NCI-H1417 treated with DMSO at 0.1 percent for 48 hours (cell line): ENCODE data around the gene SLC25A18.
"Not testable (repeated sequence)": the region's sequence is repeated elsewhere in the genome, so short reads cannot be mapped to it uniquely, and the experiment has no call there.

Source experiments
- DNase-seq: peaks from one replicate; lab custom pipeline; 2025; lab: John Stamatoyannopoulos, UW

SLC25A18 gene

GRCh38 chr22:17562906-17563870 lies at the start of gene SLC25A18:
Gene SLC25A18 (plus strand): TSS chr22:17563498. CDS start chr22:17579945, 16,447 bp downstream.
- no peak for DNase-seq

DNA sequence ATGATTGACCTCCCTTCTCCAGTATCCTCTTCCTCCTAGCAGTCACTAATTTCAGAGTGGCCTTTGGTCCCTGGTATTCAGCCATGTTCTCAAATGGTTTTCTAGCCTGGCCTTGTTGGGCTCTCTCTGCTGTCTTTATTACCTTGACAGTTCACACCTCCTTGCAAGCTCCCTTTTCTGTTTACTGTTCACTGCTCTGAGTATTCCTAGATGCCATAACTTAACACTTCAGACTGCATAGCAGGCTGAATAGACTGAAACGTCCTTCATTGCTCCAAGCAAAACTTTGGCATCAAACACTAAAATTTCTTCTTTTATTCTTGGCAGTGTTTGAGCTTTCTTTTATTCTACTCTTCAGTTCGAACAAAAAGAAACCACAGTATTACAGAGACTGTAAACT lies 49.7 kb upstream of the SLC25A18 start:
- DNase-seq, result no peak

DNA sequence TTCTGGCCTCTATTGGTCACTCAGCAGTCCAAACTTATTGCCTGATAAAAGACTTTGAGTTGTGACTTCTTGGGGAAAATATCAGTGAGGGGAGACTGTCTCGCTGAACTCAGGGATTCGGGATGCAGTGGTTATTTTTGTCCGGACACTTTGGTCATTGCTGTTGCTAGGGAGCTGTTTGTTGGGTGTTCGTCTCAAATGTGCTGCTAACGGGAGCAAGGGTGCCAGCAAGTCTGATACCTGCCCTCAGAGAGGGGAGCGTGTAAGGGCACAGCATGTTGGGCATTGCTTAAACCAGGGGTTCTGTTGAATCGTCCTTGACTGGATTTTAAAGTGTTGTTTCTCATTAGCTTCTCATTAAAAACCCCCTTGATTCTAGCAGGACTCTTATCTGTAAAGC lies 49.2 kb upstream of the SLC25A18 start:
- DNase-seq, result no peak

DNA sequence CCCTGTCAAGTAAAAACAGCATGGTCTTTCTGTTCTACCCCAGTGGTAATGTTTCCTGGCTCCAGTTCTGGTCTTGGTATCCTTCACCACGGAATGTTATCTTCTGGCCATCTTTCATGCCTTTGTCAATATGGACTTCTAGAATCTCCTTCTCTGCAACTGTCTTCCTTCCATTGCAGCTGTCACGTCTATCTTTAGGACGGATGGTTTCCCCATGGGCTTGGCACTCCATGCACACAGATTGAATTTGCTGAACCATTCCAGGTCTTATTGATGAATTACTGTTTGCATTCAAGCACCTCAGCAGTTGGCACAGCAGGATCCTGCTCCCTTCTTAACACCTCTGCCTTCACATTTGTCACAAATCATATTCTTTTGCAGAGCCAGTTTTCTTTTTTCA lies 44.9 kb upstream of the SLC25A18 start:
- DNase-seq, result no peak

GRCh38 chr22:17521971-17522370 lies 41.3 kb upstream of the SLC25A18 start:
- DNase-seq, result not testable (repeated sequence)

GRCh38 chr22:17523925-17524324 lies 39.4 kb upstream of the SLC25A18 start:
- DNase-seq, result no peak

DNA sequence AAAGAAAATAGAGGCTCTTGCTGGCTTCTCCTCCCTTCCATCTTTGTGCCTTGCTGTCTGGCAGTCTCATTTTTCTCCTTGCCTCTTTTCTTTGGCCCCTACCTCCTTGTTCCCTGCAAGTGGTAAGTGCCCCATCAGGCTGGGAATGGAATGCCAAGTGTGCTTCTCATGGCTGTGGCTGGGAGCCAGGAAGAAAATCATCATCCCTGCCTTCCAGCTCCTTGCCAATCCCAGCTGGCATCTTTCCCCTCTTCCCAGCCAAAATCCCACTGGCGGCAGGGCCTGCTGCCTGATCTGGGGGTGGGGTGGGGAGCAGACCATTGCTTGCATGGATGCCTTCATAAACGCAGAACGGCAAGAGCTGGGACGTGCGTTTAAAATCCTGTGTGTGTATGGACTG lies 27.0 kb upstream of the SLC25A18 start:
- no peak for DNase-seq

- no peak for DNase-seq
Observed at GRCh38 chr22:17537155-17537554, 26.1 kb upstream of the SLC25A18 start.

DNA sequence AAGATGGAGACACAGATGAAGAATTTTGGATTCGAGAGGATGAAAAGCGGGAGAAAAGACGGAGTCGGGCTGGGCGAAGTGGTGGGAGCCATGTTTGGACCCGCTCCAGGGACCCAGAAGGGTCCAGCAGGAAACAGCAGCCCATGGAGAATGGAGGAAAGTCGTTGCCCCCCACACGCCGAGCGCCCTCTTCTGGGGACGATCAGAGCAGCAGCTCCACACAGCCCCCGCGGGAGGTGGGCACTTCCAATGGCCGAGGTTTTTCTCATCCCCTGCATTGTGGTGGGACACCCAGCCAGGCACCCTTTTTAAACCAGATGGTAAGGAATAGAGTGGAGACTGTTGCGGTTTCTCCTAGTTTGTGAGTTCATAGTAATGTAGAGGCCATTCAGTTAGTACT lies 22.8 kb upstream of the SLC25A18 start:
- DNase-seq, result no peak

DNA sequence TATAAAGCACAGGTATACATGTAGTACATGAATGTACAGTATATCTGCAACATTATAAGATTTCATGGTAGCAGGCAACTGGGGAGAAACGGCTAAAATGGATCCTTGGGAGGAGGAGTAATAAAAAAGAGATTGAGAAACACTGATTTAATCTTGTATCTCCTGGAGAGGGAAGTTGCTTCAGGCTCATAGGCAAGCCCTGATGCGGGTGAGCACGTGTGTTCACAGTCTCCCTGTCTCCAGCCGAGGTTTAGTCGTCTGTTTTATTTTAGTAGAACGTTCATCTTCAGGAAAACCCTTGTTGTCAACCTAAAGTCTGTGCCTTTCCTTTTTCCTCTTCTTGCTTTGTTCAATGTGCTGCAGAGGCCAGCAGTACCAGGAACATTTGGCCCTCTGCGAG lies 21.8 kb upstream of the SLC25A18 start:
- no peak for DNase-seq

GRCh38 chr22:17542452-17542851 lies 20.8 kb upstream of the SLC25A18 start:
- DNase-seq, result no peak

GRCh38 chr22:17548010-17548755 lies 15.1 kb upstream of the SLC25A18 start:
- no peak for DNase-seq

- DNase-seq, result no peak
Observed at GRCh38 chr22:17548756-17549035, 14.6 kb upstream of the SLC25A18 start.

DNA sequence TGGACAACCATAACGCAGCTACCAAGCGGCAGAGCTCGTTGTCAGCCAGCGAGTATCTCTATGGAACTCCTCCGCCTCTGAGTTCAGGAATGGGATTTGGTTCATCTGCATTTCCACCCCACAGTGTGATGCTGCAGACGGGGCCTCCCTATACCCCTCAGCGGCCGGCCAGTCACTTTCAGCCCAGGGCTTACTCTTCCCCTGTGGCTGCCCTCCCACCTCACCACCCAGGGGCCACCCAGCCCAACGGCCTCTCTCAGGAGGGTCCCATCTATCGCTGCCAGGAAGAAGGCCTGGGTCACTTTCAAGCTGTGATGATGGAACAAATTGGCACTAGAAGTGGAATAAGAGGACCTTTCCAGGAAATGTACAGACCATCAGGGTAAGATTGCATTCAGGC lies 14.1 kb upstream of the SLC25A18 start:
- no peak for DNase-seq

- DNase-seq, result no peak
Observed at GRCh38 chr22:17549655-17550054, 13.6 kb upstream of the SLC25A18 start.

DNA sequence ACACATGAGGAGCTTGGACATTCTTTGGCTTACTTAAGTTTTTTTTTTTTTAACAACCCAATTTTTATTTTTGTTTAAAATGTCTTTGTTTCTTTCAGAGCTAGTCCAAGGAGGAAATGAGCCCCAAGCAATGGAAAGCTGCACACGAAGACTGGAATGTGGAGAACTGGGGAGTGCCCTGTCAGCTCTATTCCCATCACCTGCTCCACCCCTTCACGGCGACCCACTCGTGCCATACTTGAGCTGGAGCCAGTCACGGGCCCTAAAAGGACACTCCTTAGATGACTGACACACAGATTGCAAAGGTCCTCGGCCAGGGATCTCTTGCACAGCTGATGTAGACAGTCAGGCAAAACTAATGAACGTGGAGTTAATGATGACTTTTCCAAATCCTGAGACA lies 10.6 kb upstream of the SLC25A18 start:
- DNase-seq, result no peak

GRCh38 chr22:17554814-17555213 lies 8.5 kb upstream of the SLC25A18 start:
- DNase-seq, result no peak

DNA sequence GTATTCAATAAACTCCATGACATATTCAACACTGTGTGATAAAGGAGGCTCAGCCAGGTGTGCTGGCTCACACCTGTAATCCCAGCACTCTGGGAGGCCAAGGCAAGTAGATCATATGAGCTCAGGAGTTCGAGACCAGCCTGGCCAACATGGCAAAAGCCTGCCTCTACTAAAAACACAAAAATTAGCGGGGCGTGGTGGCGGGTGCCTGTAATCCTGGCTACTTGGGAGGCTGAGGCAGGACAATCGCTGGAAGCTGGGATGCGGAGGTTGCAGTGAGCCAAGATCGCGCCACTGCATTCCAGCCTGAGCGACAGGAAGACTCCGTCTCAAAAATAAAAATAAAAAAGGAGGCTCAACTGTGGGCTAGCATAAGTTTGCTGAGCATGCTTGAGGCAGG lies 4.1 kb upstream of the SLC25A18 start:
- no peak for DNase-seq

GRCh38 chr22:17563936-17564391 lies 666 bp downstream of the SLC25A18 start:
- DNase-seq, result no peak

DNA sequence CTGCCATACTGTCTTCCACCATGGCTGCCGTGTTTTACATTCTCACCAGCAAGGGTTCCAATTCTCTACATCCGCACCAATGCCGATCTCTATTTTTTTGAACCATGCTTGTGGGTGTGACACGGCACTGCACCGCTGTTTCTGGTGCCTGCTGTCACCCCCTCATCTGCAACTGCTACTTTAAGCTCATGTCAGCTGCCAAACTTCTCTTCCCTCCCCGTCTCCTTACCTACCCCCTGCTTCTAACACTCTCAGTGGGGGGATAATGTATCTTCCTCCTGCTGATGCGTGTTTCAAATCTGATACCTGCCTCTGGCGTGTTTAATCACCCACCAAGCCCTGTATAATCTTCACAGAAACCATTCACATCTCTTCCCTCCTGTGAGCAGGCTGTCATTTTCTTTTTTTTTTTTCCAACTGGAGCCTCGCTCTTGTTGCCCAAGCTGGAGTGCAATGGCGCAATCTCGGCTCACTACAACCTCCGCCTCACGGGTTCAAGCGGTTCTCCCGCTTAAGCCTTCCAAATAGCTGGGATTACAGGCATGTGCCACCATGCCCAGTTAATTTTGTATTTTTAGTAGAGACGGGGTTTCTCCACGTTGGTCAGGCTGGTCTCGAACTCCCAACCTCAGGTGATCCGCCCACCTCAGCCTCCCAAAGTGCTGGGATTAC lies 2.9 kb downstream of the SLC25A18 start:
- not testable (repeated sequence) for DNase-seq

DNA sequence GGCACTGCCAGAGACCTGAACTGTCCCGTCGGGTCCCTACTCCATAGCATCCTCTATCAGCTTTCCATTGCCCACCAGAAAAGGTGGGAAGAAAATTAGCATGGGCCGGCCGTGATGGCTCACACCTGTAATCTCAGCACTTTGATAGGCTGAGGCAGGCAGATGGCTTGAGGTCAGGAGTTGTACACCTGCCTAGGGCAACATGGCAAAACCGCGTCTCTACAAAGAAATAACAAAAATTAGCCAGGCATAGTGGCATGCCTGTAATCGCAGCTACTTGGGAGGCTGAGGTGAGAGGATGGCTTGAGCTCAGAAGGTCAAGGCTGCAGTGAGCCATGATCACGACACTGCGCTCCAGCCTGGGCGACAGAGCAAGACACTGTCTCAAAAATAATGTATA lies 3.5 kb downstream of the SLC25A18 start:
- DNase-seq, result no peak

GRCh38 chr22:17569971-17570511 lies 6.7 kb downstream of the SLC25A18 start:
- DNase-seq, result no peak
